GM19463 (cell line): ENCODE results near the gene MRPL46.
"Not testable (repeated sequence)": the region's sequence is repeated elsewhere in the genome, so short reads cannot be mapped to it uniquely, and the experiment has no call there.

Experiments used
- ATAC-seq: cut with Tn5 transposase; IDR thresholded peaks from one replicate; pipeline ENCODE4 v1.9.1; 2021; ENCODE audit warnings: mild to moderate bottlenecking, moderate library complexity; ENCODE audit not compliant: unreplicated experiment

The MRPL46 gene

GRCh38 chr15:88479169-88479568 lies 12.0 kb upstream of the MRPL46 start:
- ATAC-seq: no peak

DNA sequence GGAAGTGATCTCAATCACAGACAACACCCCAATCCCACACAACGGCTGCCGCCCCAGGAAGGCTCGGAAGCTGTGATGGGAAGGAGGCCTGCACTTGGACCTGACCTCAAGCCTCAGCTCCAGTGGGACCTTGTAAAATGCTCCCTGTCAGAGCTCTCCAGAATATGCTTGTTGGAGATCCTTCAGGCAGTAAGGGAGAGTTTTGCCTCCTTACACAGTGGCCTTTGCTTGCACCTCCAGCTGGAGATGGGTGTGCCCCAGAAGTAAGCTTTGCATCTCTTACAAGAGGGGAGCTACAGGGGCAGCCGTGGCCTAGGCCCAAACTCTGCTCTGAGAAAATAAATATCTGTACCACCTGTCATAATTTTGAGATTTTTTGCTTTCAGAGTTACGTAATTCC lies 10.7 kb upstream of the MRPL46 start:
- ATAC-seq: no peak

DNA sequence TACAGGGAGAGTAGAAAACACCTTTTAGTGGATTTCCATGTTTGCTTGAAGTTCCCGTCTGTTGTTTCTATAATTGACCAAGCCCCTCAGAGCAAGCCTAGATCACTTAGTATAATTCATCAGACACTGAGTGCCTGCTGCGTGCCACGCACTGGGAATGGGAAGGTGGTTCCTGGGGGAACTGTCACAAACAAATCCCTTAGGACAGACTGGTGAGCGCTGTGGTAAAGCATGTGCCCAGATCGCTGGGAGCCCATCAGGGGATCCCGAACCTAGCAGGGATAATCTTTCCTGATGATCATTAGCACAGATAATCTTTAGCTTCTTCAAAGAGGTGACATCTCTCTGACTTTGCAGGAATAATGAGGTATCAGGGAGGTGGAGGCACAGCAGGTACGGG lies 9.9 kb upstream of the MRPL46 start:
- no peak for ATAC-seq

- peak; percentile 43 for ATAC-seq
Observed at GRCh38 chr15:88476635-88477060, 9.5 kb upstream of the MRPL46 start.

GRCh38 chr15:88473661-88474293 lies 6.6 kb upstream of the MRPL46 start:
- ATAC-seq: not testable (repeated sequence)

- ATAC-seq: no peak
Observed at GRCh38 chr15:88472225-88472624, 5.0 kb upstream of the MRPL46 start.

- ATAC-seq: no peak
Observed at GRCh38 chr15:88470625-88471372, 3.6 kb upstream of the MRPL46 start.

DNA sequence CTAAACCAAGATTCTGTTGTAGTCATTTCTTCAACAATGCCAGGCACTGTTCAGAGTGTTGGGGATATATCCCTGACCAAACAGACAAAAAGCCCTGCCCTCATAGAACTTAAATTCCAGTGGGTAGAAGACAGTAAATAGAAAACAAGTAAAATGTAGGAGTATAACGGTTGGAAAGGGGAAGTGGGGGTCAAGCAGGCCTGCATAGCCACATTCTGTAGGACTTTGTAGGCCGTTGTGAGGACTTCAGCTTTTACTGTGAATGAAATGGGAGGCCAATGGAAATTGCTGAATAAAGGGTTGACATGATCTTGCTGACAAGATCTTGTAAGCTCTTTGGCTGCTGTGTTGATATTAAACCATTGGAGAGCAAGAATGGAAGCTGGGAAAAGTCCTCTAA lies 2.1 kb upstream of the MRPL46 start:
- no peak for ATAC-seq

GRCh38 chr15:88468721-88469120 lies 1.5 kb upstream of the MRPL46 start:
- not testable (repeated sequence) for ATAC-seq

DNA sequence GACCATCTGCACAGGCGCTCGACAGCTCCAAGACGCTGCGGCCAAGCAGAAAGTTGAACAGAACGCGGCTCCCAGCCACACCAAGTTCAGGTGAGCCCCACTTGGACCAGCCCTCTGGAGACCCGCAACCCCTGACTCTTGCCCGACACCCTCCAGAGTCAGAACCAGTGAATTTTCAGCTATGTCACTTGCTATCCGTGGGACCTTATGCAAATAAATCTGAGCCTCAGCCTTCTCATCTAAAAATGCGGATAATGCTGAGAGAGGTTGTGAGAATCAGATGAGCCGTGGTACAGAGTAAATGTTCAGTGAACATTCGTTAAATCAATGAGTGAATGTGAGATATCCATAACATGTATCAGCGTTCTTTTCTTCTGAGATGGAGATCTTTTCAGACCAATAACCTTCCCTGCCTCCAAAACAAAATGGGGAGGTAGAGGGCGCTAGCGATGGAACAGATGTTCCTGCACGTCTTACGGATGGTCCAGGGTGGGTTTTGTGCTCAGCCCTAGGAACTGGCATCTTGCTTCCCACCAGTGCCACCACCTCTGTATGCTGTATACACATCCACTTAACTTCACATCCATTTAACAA lies 844 bp upstream of the MRPL46 start:
- no peak for ATAC-seq

- ATAC-seq: no peak
Observed at GRCh38 chr15:88465633-88466224, 1.5 kb downstream of the MRPL46 start.

DNA sequence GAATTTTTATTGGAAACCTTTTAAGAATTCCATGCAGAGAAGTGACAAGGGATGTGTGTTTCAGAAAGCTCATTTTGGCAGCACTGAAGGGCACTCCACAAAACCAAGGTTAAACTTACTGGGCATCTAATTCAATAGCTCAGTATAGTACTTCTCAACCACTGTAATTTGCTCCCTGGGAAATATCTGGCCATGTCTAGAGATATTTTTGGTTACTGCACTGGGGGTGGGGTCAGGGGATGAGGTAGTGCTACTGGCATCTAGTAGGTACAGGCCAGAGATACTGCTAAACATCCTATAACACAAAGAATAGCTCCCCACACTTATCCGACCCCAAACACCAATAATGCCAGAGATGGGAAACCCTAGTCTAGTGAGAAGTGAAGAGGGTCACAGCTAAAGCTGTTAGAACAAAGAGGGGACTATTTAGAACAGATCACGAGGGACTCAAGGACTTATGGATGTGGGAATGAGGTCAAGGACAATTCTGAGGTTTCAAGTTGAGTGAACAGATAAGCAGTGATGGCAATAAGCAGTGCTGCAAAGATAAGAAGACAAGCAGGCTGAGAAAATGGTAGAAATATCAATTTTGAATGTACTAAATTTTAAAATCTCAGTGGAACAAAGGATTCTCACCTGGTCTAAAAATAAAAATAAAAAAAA lies 3.2 kb downstream of the MRPL46 start:
- no peak for ATAC-seq

- no peak for ATAC-seq
Observed at GRCh38 chr15:88456733-88457132, 10.5 kb downstream of the MRPL46 start.

DNA sequence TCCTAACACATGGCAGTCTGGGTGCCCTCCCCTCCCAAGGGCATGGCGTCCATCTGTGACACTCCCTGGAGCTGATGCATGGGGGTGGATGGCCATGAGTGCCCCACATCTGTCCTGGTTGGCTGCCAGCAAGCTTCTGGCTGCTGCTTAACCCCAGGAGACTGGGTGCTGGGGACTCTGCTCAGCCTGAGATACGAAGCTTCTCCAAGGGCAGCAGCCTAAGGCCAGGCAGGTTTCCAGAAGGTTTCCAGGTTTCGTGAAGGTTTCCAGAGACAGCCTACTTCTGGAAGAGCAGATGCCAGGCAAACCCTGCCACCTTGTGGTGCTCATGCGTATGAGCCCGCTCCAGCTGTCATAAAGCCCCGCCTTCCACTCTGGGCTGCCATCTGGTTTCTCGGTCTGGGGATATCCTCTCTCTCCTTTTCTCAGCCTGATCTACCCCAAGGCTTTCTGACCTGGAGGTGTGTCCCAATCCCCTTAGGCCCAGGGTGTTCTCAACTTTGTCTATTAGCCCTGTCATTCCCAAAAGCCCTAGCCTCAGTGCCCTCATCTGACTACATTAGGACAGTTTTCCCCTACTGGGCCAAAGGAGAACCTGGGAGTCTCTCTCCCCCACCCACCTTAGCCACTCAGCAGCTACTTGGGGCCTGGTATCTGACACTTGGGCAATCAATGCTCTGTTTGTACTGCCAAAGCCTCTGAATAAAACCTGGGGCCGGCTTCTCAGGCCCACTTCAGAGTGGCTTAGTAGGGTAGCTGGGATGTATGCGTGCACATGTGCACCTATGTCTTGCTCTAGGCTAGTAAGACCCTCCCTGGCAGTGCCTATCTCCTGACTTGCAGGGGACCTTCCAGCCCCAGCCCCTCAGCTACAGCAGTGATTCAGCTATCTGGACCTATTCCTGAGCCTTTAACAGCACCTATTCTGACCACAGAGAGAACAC lies 12.0 kb downstream of the MRPL46 start:
- ATAC-seq: peak; percentile 97

- ATAC-seq: no peak
Observed at GRCh38 chr15:88454236-88454635, 13.0 kb downstream of the MRPL46 start.

GRCh38 chr15:88453651-88454050 lies 13.5 kb downstream of the MRPL46 start:
- ATAC-seq: no peak

DNA sequence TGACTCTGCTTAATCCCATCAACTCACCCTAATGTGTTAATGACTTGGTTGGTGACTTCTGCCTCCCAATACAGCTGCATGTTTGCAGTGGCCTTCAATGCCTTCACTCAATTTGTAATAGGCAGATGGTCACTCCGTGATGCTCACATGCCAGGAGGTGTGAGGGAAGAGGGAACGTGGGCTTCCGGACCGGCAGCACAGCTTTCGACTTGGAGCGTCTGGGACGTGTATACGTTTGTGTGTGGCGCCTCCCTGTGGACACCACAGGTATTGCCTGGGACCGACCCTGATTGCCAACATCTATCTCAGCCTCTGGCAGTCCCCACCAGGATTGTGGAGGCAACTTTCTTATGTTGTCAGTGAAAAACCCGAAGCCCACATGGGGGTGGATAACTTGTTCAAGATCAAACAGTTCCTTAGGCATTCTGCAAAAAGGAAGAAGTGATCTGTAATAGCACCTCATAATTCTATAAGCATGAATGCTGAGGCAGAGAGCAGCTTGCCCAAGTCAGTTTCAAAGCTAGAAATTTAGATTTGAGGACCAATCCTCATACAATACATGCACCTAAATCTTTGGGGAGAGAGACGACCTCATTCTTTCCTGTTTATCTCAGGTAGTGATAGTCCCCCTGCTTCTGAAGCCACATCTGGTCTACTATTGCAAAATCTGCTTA lies 16.9 kb downstream of the MRPL46 start:
- no peak for ATAC-seq

- no peak for ATAC-seq
Observed at GRCh38 chr15:88449581-88449980, 17.6 kb downstream of the MRPL46 start.

- ATAC-seq: no peak
Observed at GRCh38 chr15:88448991-88449461, 18.2 kb downstream of the MRPL46 start.
